RWPE2 (cell line): Measurements from ENCODE around the gene LRP2.

Experiments
- ATAC-seq: fragments of 200-7000 bp; cut with Tn5 transposase; 3 replicates; pipeline ENCODE4 v1.9.1; 2021; ENCODE audit warnings: low read depth
- DNase-seq: peaks from one replicate; pipeline ENCODE4 v3.0.0-alpha.2; 2020; ENCODE audit warnings: low spot score
- H3K27ac ChIP-seq: fragments of 450-650 bp; 2 replicates; pipeline ENCODE4 v1.5.1; 2017; ENCODE audit warnings: mild to moderate bottlenecking; ENCODE audit not compliant: poor library complexity, severe bottlenecking
- H3K27me3 ChIP-seq: fragments of 250-450 bp; sonication (Bioruptor Pico); 2 replicates; pipeline ENCODE4 v1.5.1; 2021; ENCODE audit warnings: mild to moderate bottlenecking, moderate library complexity; ENCODE audit not compliant: insufficient read depth, poor library complexity, severe bottlenecking
- H3K36me3 ChIP-seq: fragments of 250-450 bp; sonication (Bioruptor Pico); 2 replicates; pipeline ENCODE4 v1.5.1; 2020; ENCODE audit warnings: low read depth, mild to moderate bottlenecking, moderate library complexity
- H3K4me1 ChIP-seq: fragments of 250-450 bp; sonication (Bioruptor Pico); 2 replicates; pipeline ENCODE4 v1.5.1; 2021; ENCODE audit warnings: mild to moderate bottlenecking, moderate library complexity; ENCODE audit not compliant: insufficient read depth, poor library complexity, severe bottlenecking
- H3K4me3 ChIP-seq: fragments of 250-450 bp; sonication (Bioruptor Pico); 2 replicates; pipeline ENCODE4 v1.5.1; 2021; ENCODE audit warnings: mild to moderate bottlenecking, moderate library complexity; ENCODE audit not compliant: severe bottlenecking
- H3K9me3 ChIP-seq: fragments of 250-450 bp; sonication (Bioruptor Pico); 2 replicates; pipeline ENCODE4 v1.5.1; 2021; ENCODE audit warnings: mild to moderate bottlenecking, moderate library complexity; ENCODE audit not compliant: severe bottlenecking
- CTCF ChIP-seq: fragments of 450-650 bp; IDR thresholded peaks from one replicate; pipeline ENCODE4 v1.5.1; 2017; ENCODE audit warnings: mild to moderate bottlenecking, moderate library complexity; ENCODE audit not compliant: poor library complexity, severe bottlenecking

LRP2 gene

DNA sequence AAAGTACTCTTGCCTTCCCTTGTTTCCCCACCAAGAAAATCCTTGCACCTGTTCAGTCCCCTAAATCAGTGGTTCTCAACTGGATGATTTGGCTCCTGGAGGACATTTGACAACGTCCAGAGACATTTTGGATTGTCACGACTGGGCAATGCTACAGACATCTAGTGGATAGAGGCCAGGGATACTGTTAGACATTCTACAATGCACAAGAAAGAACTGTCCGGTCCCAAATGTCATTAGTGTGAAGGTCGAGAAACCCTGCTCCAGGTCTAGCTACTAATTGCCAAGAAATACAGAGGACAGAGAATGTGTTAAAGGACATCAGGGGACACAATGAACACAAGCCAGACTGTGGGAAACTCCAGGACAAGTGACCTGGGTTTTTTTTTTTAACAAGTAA, 60.0 kb downstream of the LRP2 start:
- no peaks in the 10 kb centered on the region for H3K9me3 ChIP-seq
- DNase-seq (no peak), ATAC-seq (no peak)
- no peaks in the 10 kb centered on the region for H3K36me3 ChIP-seq
- no peak overlapping the region for H3K27ac ChIP-seq
- no peak overlapping the region for H3K4me3 ChIP-seq
- peaks cover 10% of the 10 kb centered on the region for H3K27me3 ChIP-seq
- no peak for TF ChIP-seq CTCF
- no peaks in the 10 kb centered on the region for H3K4me1 ChIP-seq

DNA sequence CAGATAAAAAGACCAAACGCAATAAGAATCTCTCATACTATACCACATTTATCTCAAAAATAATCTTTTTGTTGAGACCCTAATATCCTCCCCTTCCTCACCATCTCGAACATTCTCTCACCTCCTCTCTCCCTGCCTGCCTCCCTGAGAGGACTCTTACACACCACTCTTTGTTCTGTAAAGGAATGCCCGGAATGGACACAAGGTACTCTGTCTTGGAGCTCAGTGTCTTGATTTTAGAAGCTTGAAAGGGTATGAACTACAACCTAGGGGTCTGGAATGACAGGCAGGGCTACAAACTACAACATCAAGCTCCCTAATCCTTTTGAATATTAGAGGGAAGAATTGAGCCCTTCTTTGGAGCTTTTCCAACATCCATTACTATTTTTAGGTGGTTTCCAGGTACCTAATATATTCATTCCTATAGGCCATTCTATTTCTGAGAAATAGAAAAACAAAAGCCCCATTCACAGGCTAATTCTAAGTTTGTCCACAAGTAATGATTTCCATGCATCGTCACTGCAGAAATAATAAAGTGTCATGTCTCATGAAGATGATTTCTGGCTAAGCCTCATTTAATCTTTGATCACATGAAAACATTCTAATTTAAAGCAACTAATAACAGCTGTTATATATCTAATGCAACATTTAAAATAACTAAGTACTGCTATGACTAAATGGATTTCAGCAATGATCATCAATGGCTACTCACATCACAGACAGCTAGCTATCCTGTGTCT, 60.6 kb downstream of the LRP2 start:
- H3K4me1 ChIP-seq, result no peaks in the 10 kb centered on the region
- no peak for TF ChIP-seq CTCF
- ATAC-seq (no peak), DNase-seq (no peak)
- H3K27me3 ChIP-seq, result peaks cover 10% of the 10 kb centered on the region
- no peak overlapping the region for H3K4me3 ChIP-seq
- H3K36me3 ChIP-seq, result no peaks in the 10 kb centered on the region
- H3K27ac ChIP-seq, result no peak overlapping the region
- no peaks in the 10 kb centered on the region for H3K9me3 ChIP-seq

DNA sequence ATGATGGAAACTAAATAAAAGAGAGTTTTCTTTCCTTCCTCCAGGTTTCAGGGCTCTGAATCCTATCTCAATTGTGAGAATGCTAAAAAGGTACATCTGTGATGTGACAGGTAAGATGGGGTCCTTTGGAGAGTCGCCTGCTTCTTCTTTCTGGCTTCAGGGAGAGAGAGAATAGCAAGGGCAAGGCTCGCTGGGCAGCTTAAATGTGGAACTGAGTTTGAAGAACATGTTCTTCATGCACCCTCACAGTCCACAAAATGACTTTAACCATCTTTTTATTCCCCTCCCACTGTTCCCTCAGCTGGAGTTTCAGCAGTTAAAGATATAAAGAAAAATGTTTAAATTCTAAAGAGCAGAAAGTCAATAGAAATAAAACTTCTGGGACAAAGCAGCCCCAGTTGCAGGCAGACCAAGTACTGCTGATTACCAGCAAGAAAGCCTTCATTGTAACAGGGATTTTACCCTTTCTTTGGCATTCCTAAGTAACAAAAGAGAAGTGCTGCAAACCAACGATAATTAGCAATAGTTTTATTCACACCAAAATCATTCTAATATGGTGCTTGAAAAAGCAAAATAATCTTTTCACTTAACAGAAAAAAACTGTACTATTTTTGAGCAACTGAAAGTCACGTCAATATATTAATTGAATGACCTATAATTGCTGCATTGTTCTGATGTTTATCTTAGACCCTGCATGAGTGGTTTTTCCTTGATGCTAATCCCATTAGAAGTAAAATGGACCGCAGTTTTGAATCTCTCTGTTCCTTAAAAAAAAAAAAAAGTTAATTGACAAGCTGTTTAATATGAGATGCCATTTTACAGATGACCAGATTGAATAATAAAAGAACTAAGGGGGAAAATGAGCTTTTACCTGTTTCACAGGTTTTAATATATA, 61.5 kb downstream of the LRP2 start:
- Histone ChIP-seq H3K36me3 (no peaks in the 10 kb centered on the region), H3K9me3 (no peaks in the 10 kb centered on the region), H3K27ac (no peak overlapping the region), H3K4me1 (no peaks in the 10 kb centered on the region), H3K4me3 (no peak overlapping the region), H3K27me3 (peaks cover 10% of the 10 kb centered on the region)
- no peak for DNase-seq
- no peak for TF ChIP-seq CTCF
- no peak for ATAC-seq

DNA sequence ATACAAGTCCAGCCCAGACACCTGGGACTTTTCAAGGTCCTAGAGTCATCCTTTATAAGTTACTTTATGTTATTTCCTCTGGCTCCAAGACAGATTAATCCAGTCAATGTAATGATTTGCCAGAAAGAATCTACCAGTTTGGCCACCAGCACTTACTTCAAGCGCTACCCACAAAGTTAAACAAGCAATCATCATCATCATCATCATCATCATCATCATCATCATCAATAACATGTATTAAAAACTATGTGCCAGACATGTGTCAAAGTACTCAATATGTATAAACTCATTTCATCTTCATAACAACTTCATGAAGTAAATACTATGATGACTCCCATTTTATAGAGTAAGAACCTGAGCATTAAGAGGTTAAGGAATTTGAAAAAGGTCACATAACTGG, 64.3 kb downstream of the LRP2 start:
- ATAC-seq, result no peak
- no peak for TF ChIP-seq CTCF
- Histone ChIP-seq H3K4me3 (no peak overlapping the region), H3K27me3 (peaks cover 5% of the 10 kb centered on the region), H3K4me1 (no peaks in the 10 kb centered on the region), H3K9me3 (no peaks in the 10 kb centered on the region), H3K27ac (no peak overlapping the region), H3K36me3 (no peaks in the 10 kb centered on the region)
- DNase-seq, result no peak
